Lower leg skin (tissue), 3 donors: ENCODE measurements around the gene GRM7.

ENCODE experiments used
- POLR2A ChIP-seq, 2 donors: fragments of 450-650 bp; IDR thresholded peaks; one replicate each; pipeline ENCODE4 v1.6.1; 2016 to 2017; ENCODE audit warnings: antibody characterized with exemption in 2 of 2, mild to moderate bottlenecking in 1 of 2, moderate library complexity in 1 of 2
- TF ChIP-seq, protein P1 (sequence below), 3 donors: fragments of 450-650 bp; IDR thresholded peaks; one replicate each; pipeline ENCODE4 v1.5.1; 2016; ENCODE audit warnings: antibody characterized with exemption in 3 of 3, mild to moderate bottlenecking in 3 of 3, moderate library complexity in 2 of 3

DNA sequence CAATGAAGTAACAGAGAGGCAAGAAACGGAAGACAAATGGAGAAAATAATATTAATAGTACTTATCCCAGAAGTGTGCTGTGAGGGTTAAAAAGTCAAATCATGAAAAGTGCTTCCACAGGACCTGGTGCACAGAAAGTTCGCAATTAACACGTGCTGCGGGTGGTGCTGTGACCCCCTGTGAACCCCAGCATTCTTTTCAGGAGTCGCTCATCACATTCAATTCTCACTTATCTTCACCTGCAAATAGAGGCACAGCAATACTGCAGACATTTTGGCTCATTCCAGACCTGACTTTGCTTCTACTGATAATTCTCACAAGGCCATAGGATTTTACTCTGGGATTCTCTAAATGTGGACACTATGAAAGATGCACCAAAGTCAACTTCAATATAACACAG lies 584.4 kb downstream of the GRM7 start:
- TF ChIP-seq, protein P1, sequence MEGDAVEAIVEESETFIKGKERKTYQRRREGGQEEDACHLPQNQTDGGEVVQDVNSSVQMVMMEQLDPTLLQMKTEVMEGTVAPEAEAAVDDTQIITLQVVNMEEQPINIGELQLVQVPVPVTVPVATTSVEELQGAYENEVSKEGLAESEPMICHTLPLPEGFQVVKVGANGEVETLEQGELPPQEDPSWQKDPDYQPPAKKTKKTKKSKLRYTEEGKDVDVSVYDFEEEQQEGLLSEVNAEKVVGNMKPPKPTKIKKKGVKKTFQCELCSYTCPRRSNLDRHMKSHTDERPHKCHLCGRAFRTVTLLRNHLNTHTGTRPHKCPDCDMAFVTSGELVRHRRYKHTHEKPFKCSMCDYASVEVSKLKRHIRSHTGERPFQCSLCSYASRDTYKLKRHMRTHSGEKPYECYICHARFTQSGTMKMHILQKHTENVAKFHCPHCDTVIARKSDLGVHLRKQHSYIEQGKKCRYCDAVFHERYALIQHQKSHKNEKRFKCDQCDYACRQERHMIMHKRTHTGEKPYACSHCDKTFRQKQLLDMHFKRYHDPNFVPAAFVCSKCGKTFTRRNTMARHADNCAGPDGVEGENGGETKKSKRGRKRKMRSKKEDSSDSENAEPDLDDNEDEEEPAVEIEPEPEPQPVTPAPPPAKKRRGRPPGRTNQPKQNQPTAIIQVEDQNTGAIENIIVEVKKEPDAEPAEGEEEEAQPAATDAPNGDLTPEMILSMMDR (IDR thresholded peaks at IDR 0.05) = no peak
- no peak for TF ChIP-seq POLR2A (IDR thresholded peaks at IDR 0.05)
